PFSK-1 (cell line): ENCODE data around the gene PIK3CB.

Experiments used
- FOXP2 ChIP-seq: optimal IDR thresholded peaks from 2 replicates; pipeline ENCODE3; 2011; ENCODE audit warnings: borderline replicate concordance, control low read depth, inconsistent platforms; ENCODE audit not compliant: insufficient read depth; ENCODE audit errors: extremely low read length, extremely low read depth
- POLR2AphosphoS5 ChIP-seq: IDR thresholded peaks from 2 replicates; pipeline ENCODE4 v1.6.1; 2012; ENCODE audit warnings: low read depth, mild to moderate bottlenecking, control low read depth, low read length, moderate library complexity
- SIN3A ChIP-seq: IDR thresholded peaks from 2 replicates; pipeline ENCODE4 v1.6.1; 2012; ENCODE audit warnings: mild to moderate bottlenecking, low read length, moderate library complexity, borderline replicate concordance; ENCODE audit not compliant: insufficient read depth
- TAF1 ChIP-seq: IDR thresholded peaks from 2 replicates; pipeline ENCODE4 v1.6.1; 2012; ENCODE audit warnings: low read length, control low read depth, borderline replicate concordance; ENCODE audit not compliant: insufficient read depth
- TF ChIP-seq, protein P1 (sequence below), 2 experiments: IDR thresholded peaks; 2 replicates each; pipeline versions ENCODE4 v1.6.1 to v1.8.0; 2011 to 2012; ENCODE audit warnings: low read depth in 2 of 2, low read length in 2 of 2, control low read depth in 1 of 2, inconsistent platforms in 1 of 2, mild to moderate bottlenecking in 1 of 2, moderate library complexity in 1 of 2; ENCODE audit not compliant: insufficient read depth in 1 of 2

The PIK3CB gene

DNA sequence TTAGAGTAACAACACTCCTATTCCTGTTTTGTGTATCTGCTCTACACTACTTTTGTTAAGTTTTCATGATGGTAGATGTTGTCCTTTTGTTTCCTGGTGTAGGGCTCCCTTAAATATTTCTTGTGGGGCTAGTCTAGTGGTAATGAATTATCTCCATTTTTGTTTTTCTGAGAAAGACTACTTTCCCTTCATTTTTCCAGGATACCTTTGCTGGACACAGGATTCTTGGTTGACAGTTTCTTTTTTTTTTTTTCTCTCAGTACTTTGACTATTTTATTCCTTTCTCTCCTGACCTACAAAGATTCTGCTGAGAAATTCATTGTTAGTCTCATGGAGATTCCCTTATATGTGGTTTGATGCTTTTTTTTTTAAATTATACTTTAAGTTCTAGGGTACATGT, 188.2 kb downstream of the PIK3CB start:
- TF ChIP-seq FOXP2 (no peak), SIN3A (no peak), TAF1 (no peak), POLR2AphosphoS5 (no peak)
- TF ChIP-seq, protein P1, sequence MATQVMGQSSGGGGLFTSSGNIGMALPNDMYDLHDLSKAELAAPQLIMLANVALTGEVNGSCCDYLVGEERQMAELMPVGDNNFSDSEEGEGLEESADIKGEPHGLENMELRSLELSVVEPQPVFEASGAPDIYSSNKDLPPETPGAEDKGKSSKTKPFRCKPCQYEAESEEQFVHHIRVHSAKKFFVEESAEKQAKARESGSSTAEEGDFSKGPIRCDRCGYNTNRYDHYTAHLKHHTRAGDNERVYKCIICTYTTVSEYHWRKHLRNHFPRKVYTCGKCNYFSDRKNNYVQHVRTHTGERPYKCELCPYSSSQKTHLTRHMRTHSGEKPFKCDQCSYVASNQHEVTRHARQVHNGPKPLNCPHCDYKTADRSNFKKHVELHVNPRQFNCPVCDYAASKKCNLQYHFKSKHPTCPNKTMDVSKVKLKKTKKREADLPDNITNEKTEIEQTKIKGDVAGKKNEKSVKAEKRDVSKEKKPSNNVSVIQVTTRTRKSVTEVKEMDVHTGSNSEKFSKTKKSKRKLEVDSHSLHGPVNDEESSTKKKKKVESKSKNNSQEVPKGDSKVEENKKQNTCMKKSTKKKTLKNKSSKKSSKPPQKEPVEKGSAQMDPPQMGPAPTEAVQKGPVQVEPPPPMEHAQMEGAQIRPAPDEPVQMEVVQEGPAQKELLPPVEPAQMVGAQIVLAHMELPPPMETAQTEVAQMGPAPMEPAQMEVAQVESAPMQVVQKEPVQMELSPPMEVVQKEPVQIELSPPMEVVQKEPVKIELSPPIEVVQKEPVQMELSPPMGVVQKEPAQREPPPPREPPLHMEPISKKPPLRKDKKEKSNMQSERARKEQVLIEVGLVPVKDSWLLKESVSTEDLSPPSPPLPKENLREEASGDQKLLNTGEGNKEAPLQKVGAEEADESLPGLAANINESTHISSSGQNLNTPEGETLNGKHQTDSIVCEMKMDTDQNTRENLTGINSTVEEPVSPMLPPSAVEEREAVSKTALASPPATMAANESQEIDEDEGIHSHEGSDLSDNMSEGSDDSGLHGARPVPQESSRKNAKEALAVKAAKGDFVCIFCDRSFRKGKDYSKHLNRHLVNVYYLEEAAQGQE (IDR thresholded peaks at IDR 0.05; ENCODE audit: insufficient read depth in 1 of 2, low read depth in 2 of 2, low read length in 2 of 2), result no peak

DNA sequence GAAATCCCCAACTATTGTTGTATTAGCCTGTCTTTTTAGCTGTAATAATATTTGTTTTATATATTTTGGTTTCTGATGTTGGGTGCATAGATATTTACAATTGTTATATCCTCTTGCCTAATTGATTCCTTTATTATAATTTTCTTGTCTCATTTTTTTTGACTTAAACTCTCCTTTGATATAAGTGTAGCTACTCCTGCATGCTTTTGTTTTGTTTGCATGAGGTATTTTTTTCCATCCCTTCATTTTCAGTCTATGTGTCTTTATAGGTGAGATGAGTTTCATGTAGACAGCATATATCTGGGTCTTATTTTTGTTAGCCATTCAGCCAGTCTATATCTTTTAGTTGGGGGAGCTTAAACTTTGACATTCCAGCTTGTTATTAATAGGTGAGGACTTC, 188.7 kb downstream of the PIK3CB start:
- TF ChIP-seq SIN3A (no peak), POLR2AphosphoS5 (no peak), TAF1 (no peak), FOXP2 (no peak)
- TF ChIP-seq, protein P1 (IDR thresholded peaks at IDR 0.05; ENCODE audit: insufficient read depth in 1 of 2, low read depth in 2 of 2, low read length in 2 of 2), result no peak

DNA sequence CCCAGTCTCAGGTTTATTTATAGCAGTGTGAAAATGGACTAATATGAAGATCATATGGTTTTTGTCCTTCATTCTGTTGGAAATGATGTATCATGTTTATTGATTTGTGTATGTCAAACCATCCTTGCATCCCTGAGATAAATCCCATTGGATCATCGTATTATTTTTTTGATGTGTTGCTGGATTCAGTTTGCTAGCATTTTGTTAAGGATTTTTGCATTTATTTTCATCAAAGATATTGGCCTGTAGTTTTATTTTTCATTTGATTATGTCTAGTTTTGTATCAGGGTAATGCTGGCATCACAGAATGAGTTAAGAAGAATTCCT, 191.8 kb downstream of the PIK3CB start:
- TF ChIP-seq TAF1 (no peak), POLR2AphosphoS5 (no peak), SIN3A (no peak), FOXP2 (no peak)
- TF ChIP-seq, protein P1 (IDR thresholded peaks at IDR 0.05; ENCODE audit: insufficient read depth in 1 of 2, low read depth in 2 of 2, low read length in 2 of 2), result no peak

DNA sequence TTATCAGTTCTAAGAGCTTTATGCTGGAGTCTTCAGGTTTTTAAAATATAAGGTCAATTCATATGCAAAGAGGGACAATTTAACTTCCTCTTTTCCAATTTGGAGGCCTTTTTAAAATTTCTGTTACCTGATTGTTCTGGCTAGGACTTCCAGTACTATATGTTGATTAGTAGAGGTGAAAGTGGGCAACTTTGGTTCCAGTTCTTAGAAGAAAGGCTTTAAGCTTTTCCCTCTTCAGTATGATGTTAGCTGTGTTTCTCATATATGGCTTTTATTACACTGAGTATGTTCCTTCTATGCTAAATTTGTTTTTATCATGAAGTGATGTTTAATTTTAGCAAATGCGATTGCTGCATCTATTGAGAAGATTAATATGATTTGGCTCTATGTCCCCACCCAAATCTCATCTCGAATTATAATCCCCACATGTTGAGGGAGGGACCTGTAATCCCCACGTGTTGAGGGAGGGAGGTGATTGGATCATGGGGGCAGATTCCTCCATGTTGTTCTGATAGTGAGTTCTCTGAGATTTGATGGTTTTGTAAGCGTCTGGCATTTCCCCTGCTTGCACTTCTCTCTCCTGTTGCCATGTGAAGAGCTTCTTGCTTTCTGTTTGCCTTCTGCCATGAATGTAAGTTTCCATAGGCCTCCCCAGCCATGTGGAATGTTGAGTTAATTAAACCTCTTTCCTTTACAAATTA, 192.4 kb downstream of the PIK3CB start:
- TF ChIP-seq FOXP2 (no peak), SIN3A (no peak), TAF1 (no peak), POLR2AphosphoS5 (no peak)
- TF ChIP-seq, protein P1 (IDR thresholded peaks at IDR 0.05; ENCODE audit: insufficient read depth in 1 of 2, low read depth in 2 of 2, low read length in 2 of 2), result no peak

DNA sequence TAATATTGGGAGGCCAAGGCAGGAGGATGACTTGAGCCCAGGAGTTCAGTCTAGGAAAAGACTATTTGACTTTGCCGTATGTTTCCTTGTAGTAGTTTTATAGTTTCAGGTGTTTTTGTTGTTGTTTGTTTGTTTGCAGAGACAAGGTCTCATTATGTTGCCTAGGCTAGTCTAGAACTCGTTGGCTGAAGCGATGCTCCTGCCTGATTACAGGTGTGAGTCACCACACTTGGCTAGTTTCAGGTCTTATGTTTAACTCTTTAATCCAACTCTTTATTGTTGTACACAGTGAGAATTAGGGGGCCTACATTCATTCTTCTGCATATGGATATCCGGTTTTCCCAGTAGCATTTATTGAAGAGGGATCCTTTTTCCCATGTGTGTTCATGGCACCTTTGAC, 194.2 kb downstream of the PIK3CB start:
- TF ChIP-seq FOXP2 (no peak), SIN3A (no peak), TAF1 (no peak), POLR2AphosphoS5 (no peak)
- TF ChIP-seq, protein P1 (IDR thresholded peaks at IDR 0.05; ENCODE audit: insufficient read depth in 1 of 2, low read depth in 2 of 2, low read length in 2 of 2), result no peak
